ENCODE measurements around the gene ACVR1C.

DNA sequence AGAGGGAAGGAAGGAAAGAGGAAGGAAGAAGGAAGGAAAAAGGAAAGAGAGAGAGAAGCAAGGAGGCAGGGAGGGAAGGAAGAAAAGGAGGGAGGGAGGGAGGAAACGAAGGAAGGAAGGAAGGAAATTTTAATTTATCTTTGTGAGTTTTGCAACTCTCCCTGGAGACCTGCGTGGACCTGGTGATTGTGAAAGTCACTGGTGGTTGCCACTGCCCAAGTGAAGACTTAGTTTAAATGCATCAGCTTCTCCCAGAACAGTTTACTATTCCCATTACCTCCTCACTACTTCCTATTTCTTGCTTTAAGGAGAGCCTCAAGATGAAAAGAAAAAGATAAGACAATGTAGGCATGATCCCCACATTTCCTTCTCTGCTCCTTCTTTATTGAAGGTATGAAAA is 68.8 kb downstream of the ACVR1C start:
- TF ChIP-seq, protein P1, sequence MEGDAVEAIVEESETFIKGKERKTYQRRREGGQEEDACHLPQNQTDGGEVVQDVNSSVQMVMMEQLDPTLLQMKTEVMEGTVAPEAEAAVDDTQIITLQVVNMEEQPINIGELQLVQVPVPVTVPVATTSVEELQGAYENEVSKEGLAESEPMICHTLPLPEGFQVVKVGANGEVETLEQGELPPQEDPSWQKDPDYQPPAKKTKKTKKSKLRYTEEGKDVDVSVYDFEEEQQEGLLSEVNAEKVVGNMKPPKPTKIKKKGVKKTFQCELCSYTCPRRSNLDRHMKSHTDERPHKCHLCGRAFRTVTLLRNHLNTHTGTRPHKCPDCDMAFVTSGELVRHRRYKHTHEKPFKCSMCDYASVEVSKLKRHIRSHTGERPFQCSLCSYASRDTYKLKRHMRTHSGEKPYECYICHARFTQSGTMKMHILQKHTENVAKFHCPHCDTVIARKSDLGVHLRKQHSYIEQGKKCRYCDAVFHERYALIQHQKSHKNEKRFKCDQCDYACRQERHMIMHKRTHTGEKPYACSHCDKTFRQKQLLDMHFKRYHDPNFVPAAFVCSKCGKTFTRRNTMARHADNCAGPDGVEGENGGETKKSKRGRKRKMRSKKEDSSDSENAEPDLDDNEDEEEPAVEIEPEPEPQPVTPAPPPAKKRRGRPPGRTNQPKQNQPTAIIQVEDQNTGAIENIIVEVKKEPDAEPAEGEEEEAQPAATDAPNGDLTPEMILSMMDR (IDR thresholded peaks at IDR 0.05) = no peak
- no peak for TF ChIP-seq POLR2A (IDR thresholded peaks at IDR 0.05)
